SH-SY5Y (cell line): ENCODE data around the gene TSPO.

Source experiments
- GATA2 ChIP-seq: IDR thresholded peaks from 2 replicates; pipeline ENCODE4 v1.6.1; 2011; ENCODE audit warnings: mild to moderate bottlenecking, low read depth, low read length
- GATA3 ChIP-seq: IDR thresholded peaks from 2 replicates; pipeline ENCODE4 v1.6.1; 2011; ENCODE audit warnings: low read depth, mild to moderate bottlenecking, low read length, moderate library complexity

DNA sequence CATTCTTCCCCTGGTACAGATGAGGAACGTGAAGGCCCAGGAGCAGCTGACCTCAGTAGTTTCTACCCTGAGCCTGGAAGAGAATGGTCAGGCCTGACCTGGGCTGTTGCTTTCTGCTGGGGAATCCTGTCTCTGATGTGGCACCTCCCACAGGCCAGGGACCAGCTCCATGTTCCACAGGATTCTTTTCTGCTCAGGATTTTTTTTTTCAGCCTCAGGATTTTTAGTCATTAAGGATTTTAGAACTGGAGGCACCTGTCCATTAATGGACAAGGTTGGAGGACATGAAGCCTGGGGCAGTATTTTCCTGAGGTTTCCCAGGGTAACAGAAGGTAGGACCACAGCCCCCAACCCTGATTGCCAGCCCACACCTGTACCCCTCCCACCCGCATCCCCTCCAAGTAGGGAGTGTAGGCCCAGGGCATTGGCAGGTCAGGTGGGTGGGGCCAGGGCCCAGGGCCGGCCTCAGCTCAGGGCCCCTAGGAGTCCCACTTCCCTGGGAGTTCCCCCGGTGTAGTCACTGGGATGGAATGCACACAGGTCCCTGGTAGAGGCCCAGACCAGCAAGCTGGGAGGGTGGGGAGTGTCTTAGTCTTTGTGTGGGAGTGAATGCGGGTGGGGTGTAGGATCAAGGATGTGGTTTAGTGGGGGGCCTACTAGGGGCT lies 24.7 kb upstream of the TSPO start:
- TF ChIP-seq GATA2 (no peak), GATA3 (no peak)
